Psoas muscle (tissue), 8 donors: Measurements from ENCODE around the gene MBD1. TPM values are rescaled to one million over a fixed set of nuclear protein-coding genes. Genes with fewer than 3 reads are reported as not detected.

Experiments
- ATAC-seq, 4 donors: fragments of 200-7000 bp; cut with Tn5 transposase; one replicate each; pipeline ENCODE4 v1.9.1; 2020; ENCODE audit warnings: moderate library complexity in 3 of 4, mild to moderate bottlenecking in 2 of 4
- DNase-seq, 2 donors: peaks; one replicate each; pipeline ENCODE4 v3.0.0-alpha.2; 2020
- H3K27ac ChIP-seq: fragments of 200-600 bp; one replicate; pipeline ENCODE4 v1.8.0; 2022
- H3K27me3 ChIP-seq, 3 donors: fragments of 200-600 bp in 1 of 3; one replicate each; pipeline versions ENCODE4 v1.6.1 to v1.8.0; 2013 to 2022; ENCODE audit warnings: low read length in 2 of 3, mild to moderate bottlenecking in 2 of 3, moderate library complexity in 1 of 3; ENCODE audit not compliant: insufficient read depth in 3 of 3
- H3K36me3 ChIP-seq, 2 donors: fragments of 200-600 bp in 1 of 2; one replicate each; pipeline versions ENCODE4 v1.6.1 to v1.8.0; 2013 to 2022; ENCODE audit warnings: low read depth in 1 of 2, mild to moderate bottlenecking in 1 of 2, moderate library complexity in 1 of 2; ENCODE audit not compliant: insufficient read depth in 1 of 2
- H3K4me1 ChIP-seq: fragments of 200-600 bp; one replicate; pipeline ENCODE4 v1.8.0; 2022
- H3K4me3 ChIP-seq: fragments of 200-600 bp; one replicate; pipeline ENCODE4 v1.8.0; 2022; ENCODE audit warnings: mild to moderate bottlenecking
- H3K9me3 ChIP-seq: fragments of 200-600 bp; one replicate; pipeline ENCODE4 v1.8.0; 2022
- whole genome bisulfite sequencing, 3 donors: extraction: QIAGEN DNeasy Blood & Tissue Kit; methylation state at CpG; one replicate each; pipeline versions ENCODE4 v1.1.6 to v1.1.7; 2013; 5-methylcytosine and 5-hydroxymethylcytosine counted together
- intact Hi-C, 2 donors: fragments of 100-400 bp; cut with DNase I; formaldehyde crosslinking; loops; one replicate each; pipeline versions ENCODE4 v1.11.0 to v1.14.2; 2022
- polyA plus RNA-seq, 3 donors: library from polyadenylated mRNA; stranded (reverse); fragments of 200-250 nt; gene quantifications; one replicate each; pipeline ENCODE4 v1.2.3, GENCODE V29; 2013
- total RNA-seq, 4 donors: library from RNA; stranded (reverse); fragmentation: NEBNext Ultra II Directional in 2 of 4; extraction: Animal tissue kit (Norgen Biotek cat#: 25700) in 2 of 4; gene quantifications; one replicate each; pipeline versions ENCODE4 v1.2.1 to v1.2.4, GENCODE V29; 2021 to 2023
- TF ChIP-seq, protein P1 (sequence below): fragments of 200-600 bp; IDR thresholded peaks from one replicate; pipeline ENCODE4 v1.8.0; 2022; ENCODE audit warnings: antibody characterized with exemption
- donor health status: healthy with polysubstance abuse.
- donor health status: DM: no; HTN: no; CAD: no; lungs with moderate emphysema.
- donor health status: Bipolar disorder and iron deficiency.
- donor health status: healthy.
- donor health status: DM: yes; HTN: yes; CAD: no.
- donor health status: DM: no; HTN: no; CAD: no.
- donor health status: DM: no; HTN: no; CAD: no.
- donor health status: DM: yes; HTN: yes; CAD: no.

The MBD1 gene
- total and polyA plus RNA-seq, 7 donors = 33.5 to 97.6 (median 52.6) TPM

DNA sequence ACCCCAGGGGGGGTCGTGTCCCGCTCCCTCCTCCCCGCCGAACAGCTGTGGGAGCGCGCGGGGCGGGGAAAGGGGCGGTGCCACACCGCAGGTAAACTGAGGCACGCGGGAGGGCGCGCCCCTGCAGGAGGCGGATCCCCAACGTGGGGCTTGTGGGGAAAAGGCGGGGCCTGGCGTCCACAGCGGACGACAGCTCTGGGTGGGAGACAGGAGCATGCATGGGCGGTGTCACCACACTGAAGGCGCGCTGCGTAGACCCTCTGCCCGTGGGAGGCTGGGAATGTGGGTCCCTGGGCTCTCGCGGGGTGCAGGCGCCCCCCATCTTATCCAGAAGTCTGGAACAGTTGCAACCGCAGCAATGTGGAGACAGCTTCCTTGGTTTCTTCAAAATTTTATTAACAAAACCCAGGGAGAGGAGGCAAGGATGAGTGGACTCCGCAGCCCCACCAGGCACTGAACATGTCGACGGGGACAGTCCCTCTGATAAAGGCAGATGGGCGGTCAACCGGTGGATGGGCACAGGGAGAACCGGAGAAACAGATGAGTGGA is 723 bp upstream of the MBD1 start:
- Histone ChIP-seq H3K27me3 (no peaks in the 10 kb centered on the region), H3K9me3 (no peaks in the 10 kb centered on the region), H3K4me3 (peak overlapping the region; percentile 94), H3K36me3 (peaks cover under 1 to 69% of the 10 kb centered on the region in 2 donors), H3K4me1 (peaks cover 20% of the 10 kb centered on the region), H3K27ac (peak overlapping the region; percentile 94)
- intact Hi-C loops = loop anchor here in 1 of 2 donors (10.0 kb wide), 1 partner anchor 913 kb away; the partner anchor contains the start of gene MEX3C
- DNase-seq (no peak), ATAC-seq (no peak)
- TF ChIP-seq, protein P1, sequence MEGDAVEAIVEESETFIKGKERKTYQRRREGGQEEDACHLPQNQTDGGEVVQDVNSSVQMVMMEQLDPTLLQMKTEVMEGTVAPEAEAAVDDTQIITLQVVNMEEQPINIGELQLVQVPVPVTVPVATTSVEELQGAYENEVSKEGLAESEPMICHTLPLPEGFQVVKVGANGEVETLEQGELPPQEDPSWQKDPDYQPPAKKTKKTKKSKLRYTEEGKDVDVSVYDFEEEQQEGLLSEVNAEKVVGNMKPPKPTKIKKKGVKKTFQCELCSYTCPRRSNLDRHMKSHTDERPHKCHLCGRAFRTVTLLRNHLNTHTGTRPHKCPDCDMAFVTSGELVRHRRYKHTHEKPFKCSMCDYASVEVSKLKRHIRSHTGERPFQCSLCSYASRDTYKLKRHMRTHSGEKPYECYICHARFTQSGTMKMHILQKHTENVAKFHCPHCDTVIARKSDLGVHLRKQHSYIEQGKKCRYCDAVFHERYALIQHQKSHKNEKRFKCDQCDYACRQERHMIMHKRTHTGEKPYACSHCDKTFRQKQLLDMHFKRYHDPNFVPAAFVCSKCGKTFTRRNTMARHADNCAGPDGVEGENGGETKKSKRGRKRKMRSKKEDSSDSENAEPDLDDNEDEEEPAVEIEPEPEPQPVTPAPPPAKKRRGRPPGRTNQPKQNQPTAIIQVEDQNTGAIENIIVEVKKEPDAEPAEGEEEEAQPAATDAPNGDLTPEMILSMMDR = no peak
- WGBS, 3 donors = 34 to 43% (median 35%) methylated on average over 29 to 35 of the region's 35 CpGs

DNA sequence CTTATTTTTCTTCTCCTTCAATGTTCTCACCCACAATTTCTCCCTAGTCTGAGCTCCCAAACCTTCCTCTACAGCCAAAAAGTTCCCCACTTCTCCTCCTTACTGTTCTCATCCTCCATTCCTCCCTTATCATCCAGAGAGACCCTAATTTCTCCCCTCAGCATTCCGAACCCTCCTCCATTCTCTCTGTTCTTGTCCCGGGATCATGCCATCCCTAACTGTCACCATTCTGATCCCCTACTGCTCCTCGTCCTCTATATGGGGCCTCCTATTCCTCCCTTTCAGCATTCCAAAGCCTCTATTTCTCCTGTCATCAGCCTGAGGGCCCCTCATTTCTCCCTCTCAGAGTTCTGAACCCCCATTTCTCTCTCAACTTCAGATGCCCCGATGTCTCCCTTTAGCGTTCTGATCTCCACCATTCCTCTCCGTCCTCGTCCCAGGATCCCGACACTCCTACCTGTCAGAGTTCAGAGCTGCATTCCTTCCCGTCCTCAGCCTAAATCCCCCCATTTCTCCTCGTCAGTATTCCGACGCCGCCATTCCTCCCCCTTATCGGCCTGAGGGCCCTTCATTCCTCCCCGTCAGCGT is 522 bp downstream of the MBD1 start:
- H3K27ac ChIP-seq = peak overlapping the region; percentile 94
- TF ChIP-seq, protein P1 = no peak
- peak overlapping the region; percentile 94 for H3K4me3 ChIP-seq
- intact Hi-C loops = loop anchor here in 1 of 2 donors (10.0 kb wide), 1 partner anchor 914 kb away; the partner anchor contains the start of gene MEX3C
- ATAC-seq (no peak), DNase-seq (no peak)
- peaks cover 9 to 80% of the 10 kb centered on the region in 2 donors for H3K36me3 ChIP-seq
- H3K27me3 ChIP-seq = no peaks in the 10 kb centered on the region
- no peaks in the 10 kb centered on the region for H3K9me3 ChIP-seq
- 1 to 2% (median 1%) methylated on average over 16 of the region's 16 CpGs for WGBS, 3 donors
- peaks cover 20% of the 10 kb centered on the region for H3K4me1 ChIP-seq

DNA sequence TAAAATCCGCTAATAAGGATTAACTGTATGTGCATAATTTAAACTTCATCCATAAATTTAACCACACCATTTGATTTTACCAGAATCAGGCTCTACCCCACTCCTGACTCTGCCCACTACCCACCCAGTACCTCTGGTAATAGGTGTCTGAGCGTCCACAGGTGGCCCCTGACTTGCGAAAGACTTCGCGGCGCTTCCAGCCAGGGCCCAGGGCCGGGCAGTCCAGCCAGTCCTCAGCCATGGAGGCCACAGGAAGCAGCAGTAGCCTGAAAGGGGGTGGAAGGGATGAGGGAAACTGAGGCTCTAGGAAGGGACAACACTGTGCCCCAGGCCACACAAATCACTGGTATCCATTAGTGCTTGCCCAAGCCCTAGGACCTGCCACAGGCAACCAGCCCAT is 1.6 kb downstream of the MBD1 start:
- 93 to 97% (median 96%) methylated on average over 7 of the region's 7 CpGs for WGBS, 3 donors
- intact Hi-C loops = loop anchor here in 1 of 2 donors (10.0 kb wide), 2 partner anchors 465 to 915 kb away; partner anchors contain the start of genes ACAA2 and MEX3C

DNA sequence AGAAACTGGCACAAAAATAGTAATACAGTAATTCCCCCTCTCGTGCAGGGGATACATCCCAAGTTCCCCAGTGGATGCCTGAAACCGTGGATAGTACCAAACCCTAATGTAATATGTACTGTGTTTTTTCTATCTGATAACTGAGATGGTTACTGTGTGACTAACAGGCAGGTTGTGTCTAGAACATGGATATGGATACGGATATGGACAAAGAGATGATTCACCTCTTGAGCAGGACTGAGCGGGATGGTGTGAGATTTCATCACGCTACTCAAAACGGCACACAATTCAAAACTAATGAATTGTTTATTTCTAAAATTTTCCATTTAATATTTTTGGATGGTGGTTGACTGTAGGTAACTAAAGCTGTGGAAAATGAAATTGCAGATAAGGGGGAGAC is 3.4 kb downstream of the MBD1 start:
- no peak for DNase-seq
- Histone ChIP-seq H3K9me3 (no peaks in the 10 kb centered on the region), H3K36me3 (peaks cover 18 to 80% of the 10 kb centered on the region in 2 donors), H3K4me1 (peaks cover 20% of the 10 kb centered on the region), H3K27ac (no peak overlapping the region), H3K27me3 (no peaks in the 10 kb centered on the region), H3K4me3 (no peak overlapping the region)
- 76 to 86% (median 78%) methylated on average over 6 of the region's 6 CpGs for WGBS, 3 donors
- TF ChIP-seq, protein P1 = no peak
- intact Hi-C loops = loop anchor here in 1 of 2 donors (10.0 kb wide), 1 partner anchor 463 kb away; the partner anchor contains the start of gene ACAA2
- no peak for ATAC-seq

More for the DNA sequence above, 1.6 kb downstream of the MBD1 start:
- no peak overlapping the region for H3K27ac ChIP-seq
- ATAC-seq (no peak), DNase-seq (no peak)
- no peaks in the 10 kb centered on the region for H3K9me3 ChIP-seq
- H3K27me3 ChIP-seq = no peaks in the 10 kb centered on the region
- peaks cover 20% of the 10 kb centered on the region for H3K4me1 ChIP-seq
- H3K36me3 ChIP-seq = peaks cover 15 to 80% of the 10 kb centered on the region in 2 donors
- TF ChIP-seq, protein P1 = no peak
- peak overlapping the region; percentile 94 for H3K4me3 ChIP-seq
